Loucy (cell line): ENCODE measurements around the gene SIRPB2.
"Not testable (repeated sequence)": the region's sequence is repeated elsewhere in the genome, so short reads cannot be mapped to it uniquely, and the experiment has no call there.

ENCODE experiments used
- H2AFZ ChIP-seq: fragments of 200-600 bp; sonication (generic); 2 replicates; pipeline ENCODE4 v1.6.0; 2016; ENCODE audit warnings: antibody characterized with exemption, mild to moderate bottlenecking, low read length, moderate library complexity
- H3F3A ChIP-seq: fragments of 200-600 bp; 2 replicates; pipeline ENCODE4 v1.6.0; 2016; ENCODE audit warnings: antibody characterized with exemption, low read depth, mild to moderate bottlenecking
- H3K27me3 ChIP-seq: fragments of 200-600 bp; sonication (generic); 2 replicates; pipeline ENCODE4 v1.6.1; 2014; ENCODE audit warnings: low read length, mild to moderate bottlenecking; ENCODE audit not compliant: insufficient read depth, poor library complexity, severe bottlenecking
- H3K36me3 ChIP-seq: fragments of 200-600 bp; sonication (generic); 2 replicates; pipeline ENCODE4 v1.6.1; 2016; ENCODE audit warnings: low read length; ENCODE audit not compliant: insufficient read depth
- H3K4me1 ChIP-seq: fragments of 200-600 bp; sonication (generic); 2 replicates; pipeline ENCODE4 v1.5.1; 2014; ENCODE audit warnings: low read length, mild to moderate bottlenecking; ENCODE audit not compliant: insufficient read depth, poor library complexity, severe bottlenecking
- H3K4me2 ChIP-seq: fragments of 200-600 bp; sonication (generic); 2 replicates; pipeline ENCODE4 v1.6.0; 2014; ENCODE audit warnings: antibody characterized with exemption, low read length, low read depth, mild to moderate bottlenecking; ENCODE audit not compliant: poor library complexity, severe bottlenecking
- H3K4me3 ChIP-seq: fragments of 200-600 bp; sonication (generic); 2 replicates; pipeline ENCODE4 v1.5.1; 2014; ENCODE audit warnings: low read length, mild to moderate bottlenecking, mixed read lengths; ENCODE audit not compliant: poor library complexity, severe bottlenecking
- H3K79me2 ChIP-seq: fragments of 200-600 bp; sonication (generic); 2 replicates; pipeline ENCODE4 v1.6.1; 2014; ENCODE audit warnings: low read length; ENCODE audit not compliant: insufficient read depth
- H3K9ac ChIP-seq: fragments of 200-600 bp; sonication (generic); 2 replicates; pipeline ENCODE4 v1.6.0; 2014; ENCODE audit warnings: mild to moderate bottlenecking, low read depth, low read length, moderate library complexity; ENCODE audit not compliant: poor library complexity, severe bottlenecking
- H3K9me2 ChIP-seq: fragments of 200-600 bp; sonication (generic); replicated peaks from 2 replicates; pipeline ENCODE4 v1.6.1; 2016; ENCODE audit warnings: low read depth, low read length, mixed read lengths
- H3K9me3 ChIP-seq: fragments of 200-600 bp; sonication (generic); 2 replicates; pipeline ENCODE4 v1.6.1; 2014; ENCODE audit warnings: mild to moderate bottlenecking, antibody characterized with exemption, low read length, low read depth; ENCODE audit not compliant: insufficient read depth
- H4K20me1 ChIP-seq: fragments of 200-600 bp; sonication (generic); 2 replicates; pipeline ENCODE4 v1.6.0; 2014; ENCODE audit warnings: antibody characterized with exemption, low read length, mild to moderate bottlenecking; ENCODE audit not compliant: insufficient read depth, poor library complexity, severe bottlenecking
- EZH2phosphoT487 ChIP-seq: fragments of 200-600 bp; IDR thresholded peaks from 2 replicates; pipeline ENCODE4 v1.6.1; 2018; ENCODE audit warnings: antibody characterized with exemption, mild to moderate bottlenecking, moderate library complexity, borderline replicate concordance
- TF ChIP-seq, protein P1 (sequence below): fragments of 200-600 bp; sonication (generic); conservative IDR thresholded peaks from 2 replicates; pipeline ENCODE4 v1.5.1; 2014; ENCODE audit warnings: mild to moderate bottlenecking, antibody characterized with exemption, low read length

SIRPB2 gene

DNA sequence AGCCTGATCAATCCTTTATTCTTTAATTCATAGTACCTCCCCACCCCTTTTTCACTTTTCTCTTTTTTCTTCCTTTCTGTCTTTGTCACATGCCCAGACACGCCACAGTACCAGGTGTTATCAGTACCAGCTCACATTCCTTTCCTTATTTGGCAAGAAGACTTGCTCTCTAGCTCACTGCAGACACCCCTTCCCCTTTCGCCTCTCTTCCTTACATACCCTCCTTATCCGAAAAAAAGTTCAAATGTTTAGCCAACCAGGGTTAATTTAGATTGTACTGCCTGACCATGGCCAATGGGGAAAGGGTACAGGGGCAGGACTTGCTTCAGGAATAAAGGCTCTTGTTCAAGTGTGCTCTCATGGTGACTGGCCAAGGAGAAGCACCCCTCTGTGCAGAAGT is 9.3 kb upstream of the SIRPB2 start:
- Histone ChIP-seq H3F3A (no peaks in the 10 kb centered on the region), H3K9ac (no peak overlapping the region)

DNA sequence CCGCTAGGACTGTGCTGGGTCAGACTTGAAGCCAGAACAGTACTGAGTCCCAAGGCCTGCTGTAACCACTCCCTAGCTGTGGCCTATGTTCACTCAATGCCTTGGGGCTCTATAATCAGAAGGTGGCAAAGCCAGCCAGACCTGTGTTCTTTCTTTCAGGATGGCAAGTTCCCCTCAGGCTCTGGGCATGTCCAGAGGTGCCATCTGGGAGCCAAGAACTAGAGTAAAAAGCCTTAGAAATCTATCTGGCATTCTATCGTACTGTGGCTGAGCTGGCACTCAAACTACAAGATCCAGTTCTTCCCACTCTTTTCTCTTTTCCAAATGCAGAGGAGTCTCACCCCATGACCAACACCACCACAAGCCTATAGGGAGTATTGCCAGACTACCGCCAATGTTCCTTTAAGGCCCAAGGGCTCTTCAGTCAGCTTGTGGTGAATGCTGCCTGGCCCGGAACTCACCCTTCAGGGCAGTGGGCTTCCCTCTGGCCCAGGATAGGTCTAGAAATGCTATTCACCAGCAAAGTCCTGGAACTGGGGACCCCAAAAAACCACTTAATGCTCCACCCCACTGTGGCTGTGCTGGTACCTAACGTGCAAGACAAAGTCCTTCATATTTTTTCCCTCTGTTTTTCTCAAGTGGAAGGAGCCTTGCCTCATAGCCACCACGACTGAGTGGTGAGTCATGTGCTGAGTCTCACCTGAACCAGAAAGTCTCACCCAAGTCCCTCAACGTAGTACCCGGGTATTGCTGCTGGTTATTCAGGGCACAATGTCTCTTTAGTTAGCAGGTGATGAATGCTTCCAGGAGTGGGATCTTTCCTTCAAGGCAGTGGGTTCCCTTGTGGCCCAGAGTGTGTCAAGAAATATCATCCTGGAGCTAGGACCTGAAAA is 8.6 kb upstream of the SIRPB2 start:
- Histone ChIP-seq H3K9me3 (peaks cover 5% of the 10 kb centered on the region; the same call in 1 of the 2 replicates), H3K4me2 (no peak overlapping the region), H3K36me3 (no peaks in the 10 kb centered on the region), H2AFZ (no peak overlapping the region), H3K4me1 (peaks cover 2% of the 10 kb centered on the region), H4K20me1 (no peaks in the 10 kb centered on the region), H3K79me2 (no peaks in the 10 kb centered on the region), H3K9ac (no peak overlapping the region), H3F3A (no peaks in the 10 kb centered on the region), H3K9me2 (no peaks in the 10 kb centered on the region), H3K27me3 (peaks cover 13% of the 10 kb centered on the region), H3K4me3 (no peak overlapping the region)
- TF ChIP-seq EZH2phosphoT487: no peak
- TF ChIP-seq, protein P1, sequence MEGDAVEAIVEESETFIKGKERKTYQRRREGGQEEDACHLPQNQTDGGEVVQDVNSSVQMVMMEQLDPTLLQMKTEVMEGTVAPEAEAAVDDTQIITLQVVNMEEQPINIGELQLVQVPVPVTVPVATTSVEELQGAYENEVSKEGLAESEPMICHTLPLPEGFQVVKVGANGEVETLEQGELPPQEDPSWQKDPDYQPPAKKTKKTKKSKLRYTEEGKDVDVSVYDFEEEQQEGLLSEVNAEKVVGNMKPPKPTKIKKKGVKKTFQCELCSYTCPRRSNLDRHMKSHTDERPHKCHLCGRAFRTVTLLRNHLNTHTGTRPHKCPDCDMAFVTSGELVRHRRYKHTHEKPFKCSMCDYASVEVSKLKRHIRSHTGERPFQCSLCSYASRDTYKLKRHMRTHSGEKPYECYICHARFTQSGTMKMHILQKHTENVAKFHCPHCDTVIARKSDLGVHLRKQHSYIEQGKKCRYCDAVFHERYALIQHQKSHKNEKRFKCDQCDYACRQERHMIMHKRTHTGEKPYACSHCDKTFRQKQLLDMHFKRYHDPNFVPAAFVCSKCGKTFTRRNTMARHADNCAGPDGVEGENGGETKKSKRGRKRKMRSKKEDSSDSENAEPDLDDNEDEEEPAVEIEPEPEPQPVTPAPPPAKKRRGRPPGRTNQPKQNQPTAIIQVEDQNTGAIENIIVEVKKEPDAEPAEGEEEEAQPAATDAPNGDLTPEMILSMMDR: no peak

More for the DNA sequence above, 9.3 kb upstream of the SIRPB2 start:
- Histone ChIP-seq H3K4me2 (no peak overlapping the region), H3K27me3 (peaks cover 13% of the 10 kb centered on the region), H2AFZ (no peak overlapping the region), H3K79me2 (no peaks in the 10 kb centered on the region), H3K4me1 (no peaks in the 10 kb centered on the region), H3K4me3 (no peak overlapping the region), H3K9me3 (peaks cover 5% of the 10 kb centered on the region; the same call in 1 of the 2 replicates), H3K36me3 (no peaks in the 10 kb centered on the region), H3K9me2 (no peaks in the 10 kb centered on the region), H4K20me1 (no peaks in the 10 kb centered on the region)
- TF ChIP-seq, protein P1: no peak
- TF ChIP-seq EZH2phosphoT487: no peak

DNA sequence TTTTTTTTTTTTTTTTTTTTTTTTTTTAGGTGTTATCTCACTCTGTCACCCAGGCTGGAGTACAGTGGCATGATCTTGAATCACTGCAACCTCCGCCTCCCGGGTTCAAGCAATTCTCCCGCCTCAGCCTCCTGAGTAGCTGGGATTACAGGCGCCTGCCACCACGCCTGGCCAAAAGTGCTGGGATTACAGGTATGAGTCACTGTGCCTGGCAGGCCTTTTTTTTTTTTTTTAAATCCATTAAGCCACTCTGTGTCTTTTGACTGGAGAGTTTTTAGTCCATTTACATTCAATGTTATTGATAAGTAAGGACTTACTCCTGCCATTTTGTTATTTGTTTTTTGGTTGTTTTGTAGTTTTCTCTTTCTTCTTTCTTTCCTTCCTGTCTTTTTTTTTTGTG is 6.2 kb upstream of the SIRPB2 start:
- H3K79me2 ChIP-seq, H3K4me2 ChIP-seq, H3K36me3 ChIP-seq, H3K4me3 ChIP-seq, H4K20me1 ChIP-seq, H2AFZ ChIP-seq, H3K9me3 ChIP-seq, H3K9ac ChIP-seq, H3F3A ChIP-seq, H3K9me2 ChIP-seq: not testable (repeated sequence)
- Histone ChIP-seq H3K27me3 (peaks cover 13% of the 10 kb centered on the region), H3K4me1 (peaks cover 22% of the 10 kb centered on the region)
